T-helper 9 cell (primary cell): ENCODE measurements around the gene CORO2B.
"Not testable (repeated sequence)": the region's sequence is repeated elsewhere in the genome, so short reads cannot be mapped to it uniquely, and the experiment has no call there.

Experiments used
- DNase-seq: peaks from one replicate; pipeline ENCODE4 v3.0.0-alpha.2; 2020

Gene CORO2B

GRCh38 chr15:68632101-68632500 lies 53.3 kb downstream of the CORO2B start:
- no peak for DNase-seq

- DNase-seq = no peak
Observed at GRCh38 chr15:68633231-68634121, 54.7 kb downstream of the CORO2B start.

- no peak for DNase-seq
Observed at GRCh38 chr15:68634122-68634482, 55.3 kb downstream of the CORO2B start.

- DNase-seq = no peak
Observed at GRCh38 chr15:68634531-68634930, 55.7 kb downstream of the CORO2B start.

GRCh38 chr15:68635141-68635540 lies 56.3 kb downstream of the CORO2B start:
- DNase-seq = no peak

- DNase-seq = no peak
Observed at GRCh38 chr15:68636256-68636655, 57.5 kb downstream of the CORO2B start.

- no peak for DNase-seq
Observed at GRCh38 chr15:68637767-68638404, 59.1 kb downstream of the CORO2B start.

GRCh38 chr15:68638953-68639515 lies 60.2 kb downstream of the CORO2B start:
- no peak for DNase-seq

- no peak for DNase-seq
Observed at GRCh38 chr15:68639926-68640600, 61.3 kb downstream of the CORO2B start.

GRCh38 chr15:68640791-68641331 lies 62.1 kb downstream of the CORO2B start:
- DNase-seq = no peak

- DNase-seq = no peak
Observed at GRCh38 chr15:68641376-68641775, 62.6 kb downstream of the CORO2B start.

- no peak for DNase-seq
Observed at GRCh38 chr15:68642491-68642845, 63.7 kb downstream of the CORO2B start.

- DNase-seq = no peak
Observed at GRCh38 chr15:68643216-68643830, 64.5 kb downstream of the CORO2B start.

GRCh38 chr15:68644083-68644904 lies 65.5 kb downstream of the CORO2B start:
- no peak for DNase-seq

GRCh38 chr15:68644996-68645395 lies 66.2 kb downstream of the CORO2B start:
- DNase-seq = no peak

GRCh38 chr15:68646156-68646555 lies 67.4 kb downstream of the CORO2B start:
- no peak for DNase-seq

- DNase-seq = no peak
Observed at GRCh38 chr15:68646696-68647095, 67.9 kb downstream of the CORO2B start.

- DNase-seq = not testable (repeated sequence)
Observed at GRCh38 chr15:68647361-68647760, 68.6 kb downstream of the CORO2B start.

GRCh38 chr15:68650901-68651709 lies 72.3 kb downstream of the CORO2B start:
- DNase-seq = peak; percentile 36

GRCh38 chr15:68651916-68652525 lies 73.2 kb downstream of the CORO2B start:
- no peak for DNase-seq
